ENCODE data around the gene LDHD. TPM values are rescaled to one million over a fixed set of nuclear protein-coding genes. Genes with fewer than 3 reads are reported as not detected.

The LDHD gene
- total and polyA plus RNA-seq, 2 of the 13 experiments (the other 11 are each of a cell fraction or from before 2014, with no cell fraction given): 9.1 to 9.8 TPM

- TF ChIP-seq ZNF335 (CRISPR knock-in tag; IDR thresholded peaks at IDR 0.05) (peak; percentile 94), ZNF678 (CRISPR knock-in tag; IDR thresholded peaks at IDR 0.05) (no peak), HIC2 (CRISPR knock-in tag; IDR thresholded peaks at IDR 0.05; ENCODE audit: low read depth) (0 out of 2 replicates have a peak, but pooled peaks have one; percentile 39), KDM1A (CRISPR knock-in tag; IDR thresholded peaks at IDR 0.05) (peak; percentile 77), MED13 (CRISPR knock-in tag; IDR thresholded peaks at IDR 0.05) (peak; percentile 72; the same call in 1 of the 2 replicates), THYN1 (CRISPR knock-in tag; IDR thresholded peaks at IDR 0.05; ENCODE audit: borderline replicate concordance, low read depth) (no peak), ZSCAN31 (CRISPR knock-in tag; IDR thresholded peaks at IDR 0.05; ENCODE audit: low read depth) (peak; percentile 88), ZNF205 (CRISPR knock-in tag; IDR thresholded peaks at IDR 0.05) (0 out of 2 replicates have a peak, but pooled peaks have one; percentile 29), ZNF501 (CRISPR knock-in tag; IDR thresholded peaks at IDR 0.05) (peak; percentile 97), ZNF687 (CRISPR knock-in tag; IDR thresholded peaks at IDR 0.05) (peak; percentile 94), POGZ (CRISPR knock-in tag; IDR thresholded peaks at IDR 0.05) (peak; percentile 57), PRMT3 (CRISPR knock-in tag; IDR thresholded peaks at IDR 0.05; ENCODE audit: borderline replicate concordance, low read depth) (no peak; the same call in 1 of the 2 replicates), FOXK2 (IDR thresholded peaks at IDR 0.05) (no peak), FOSL1 (CRISPR knock-in tag; IDR thresholded peaks at IDR 0.05; ENCODE audit: borderline replicate concordance) (0 out of 2 replicates have a peak, but pooled peaks have one; percentile 39), ZNF7 (CRISPR knock-in tag; IDR thresholded peaks at IDR 0.05) (no peak), TBX3 (IDR thresholded peaks at IDR 0.05; ENCODE audit: borderline replicate concordance) (peak; percentile 68; the same call in 1 of the 2 replicates), NFRKB (IDR thresholded peaks at IDR 0.05) (no peak), HINFP (CRISPR knock-in tag; IDR thresholded peaks at IDR 0.05; ENCODE audit: low read depth) (peak; percentile 74; the same call in 1 of the 2 replicates), ZNF331 (CRISPR knock-in tag; IDR thresholded peaks at IDR 0.05) (peak; percentile 84), FOSL2 (CRISPR knock-in tag; IDR thresholded peaks at IDR 0.05) (peak; percentile 55), SOX13 (IDR thresholded peaks at IDR 0.05) (no peak), SOX13 (CRISPR knock-in tag; conservative IDR thresholded peaks at IDR 0.05 in 1 of 2, IDR thresholded peaks at IDR 0.05 in 1 of 2) (peak; percentile 29 to 31; a peak in 1 of 4 replicates), NFYB (CRISPR knock-in tag; IDR thresholded peaks at IDR 0.05) (peak; percentile 43; the same call in 1 of the 2 replicates), CBX1 (IDR thresholded peaks at IDR 0.05; ENCODE audit: low read depth) (no peak)
These were observed 32.0 kb upstream of the LDHD start, which contains the start of gene ZFP1 (continued) for GRCh38 chr16:75148311-75149195.
